Stimulated activated naive CD8-positive, alpha-beta T cell treated with anti-CD3 and anti-CD28 coated beads, Interleukin-15, amount 100 ng/mL, for 72 hours (primary cell): ENCODE measurements around the gene ZNF692.
"Not testable (repeated sequence)": the region's sequence is repeated elsewhere in the genome, so short reads cannot be mapped to it uniquely, and the experiment has no call there.

Experiments used
- ATAC-seq: fragments of 150-1000 bp; cut with Tn5 transposase; 2 replicates; pipeline ENCODE4 v1.10.0; 2021; ENCODE audit warnings: mild to moderate bottlenecking, moderate library complexity
- DNase-seq, 2 donors: peaks; one replicate each; pipeline ENCODE4 v3.0.0; 2021 to 2022
- H3K27ac Mint-ChIP-seq, 2 donors: one replicate each; pipeline ENCODE4 v1.8.0; 2022; ENCODE audit warnings: mild to moderate bottlenecking in 2 of 2, mixed read lengths in 2 of 2, moderate library complexity in 2 of 2
- H3K27me3 Mint-ChIP-seq: one replicate; pipeline ENCODE4 v1.8.0; 2022; ENCODE audit warnings: mixed read lengths
- H3K4me1 Mint-ChIP-seq: one replicate; pipeline ENCODE4 v1.8.0; 2022; ENCODE audit warnings: mild to moderate bottlenecking, mixed read lengths
- H3K4me3 Mint-ChIP-seq, 2 donors: one replicate each; pipeline ENCODE4 v1.8.0; 2022; ENCODE audit warnings: mild to moderate bottlenecking in 2 of 2, mixed read lengths in 2 of 2, moderate library complexity in 1 of 2
- H3K9me3 Mint-ChIP-seq, 2 donors: one replicate each; pipeline ENCODE4 v1.8.0; 2022; ENCODE audit warnings: mixed read lengths in 2 of 2

Gene ZNF692

DNA sequence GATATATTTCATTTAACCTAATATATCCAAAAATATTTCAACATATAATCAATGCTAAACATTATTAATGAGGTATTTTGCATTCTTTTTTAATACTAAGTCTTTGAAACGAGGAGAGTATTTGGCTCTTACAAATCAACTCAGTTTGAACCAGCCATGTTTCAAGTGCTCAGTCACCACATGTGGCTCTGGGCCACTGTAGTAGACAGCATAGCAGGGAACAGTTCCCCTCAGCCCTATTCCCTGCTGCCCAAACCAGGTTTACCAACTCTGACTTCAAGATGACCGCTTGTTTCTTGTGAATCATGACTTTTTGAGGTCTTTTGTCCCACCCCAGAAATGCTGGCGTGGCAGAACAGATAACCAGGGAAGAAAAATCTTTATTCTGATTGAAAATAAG lies 15.2 kb downstream of the ZNF692 start:
- Mint-ChIP-seq H3K4me3 (no peak overlapping the region), H3K4me1 (peaks cover 25% of the 10 kb centered on the region), H3K27me3 (no peaks in the 10 kb centered on the region), H3K27ac (no peak overlapping the region), H3K9me3 (no peaks in the 10 kb centered on the region)
- no peak for DNase-seq
- no peak for ATAC-seq

DNA sequence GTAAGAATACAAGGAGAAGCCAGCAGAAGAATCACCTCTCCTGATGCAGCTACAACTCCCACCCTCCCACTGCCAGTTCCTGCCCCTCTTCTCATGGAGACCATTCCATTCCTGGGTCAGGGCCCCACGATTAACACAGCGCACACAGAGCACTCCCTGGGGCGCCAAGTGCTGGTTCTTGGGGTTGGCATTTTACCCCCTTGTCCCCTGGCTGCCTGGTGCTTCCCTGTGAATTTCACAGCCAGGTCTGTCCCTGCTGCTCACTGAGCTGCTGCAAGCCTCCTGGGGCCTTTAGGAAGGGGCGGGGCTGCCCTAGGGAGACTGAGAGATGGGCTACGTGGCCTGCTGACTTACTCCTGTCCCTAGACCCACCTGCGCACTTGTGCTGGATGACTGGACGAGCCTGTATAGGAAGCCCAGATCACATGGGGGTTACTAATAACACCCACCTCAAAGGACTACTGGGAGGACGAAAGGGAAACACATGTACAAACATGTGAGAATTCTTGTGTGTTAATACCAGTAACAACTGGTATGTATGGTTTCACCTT lies 16.0 kb downstream of the ZNF692 start:
- peaks cover 25% of the 10 kb centered on the region for H3K4me1 Mint-ChIP-seq
- H3K27me3 Mint-ChIP-seq = no peaks in the 10 kb centered on the region
- H3K27ac Mint-ChIP-seq = no peak overlapping the region
- no peak for DNase-seq
- ATAC-seq = no peak
- no peak overlapping the region for H3K4me3 Mint-ChIP-seq
- no peaks in the 10 kb centered on the region for H3K9me3 Mint-ChIP-seq

DNA sequence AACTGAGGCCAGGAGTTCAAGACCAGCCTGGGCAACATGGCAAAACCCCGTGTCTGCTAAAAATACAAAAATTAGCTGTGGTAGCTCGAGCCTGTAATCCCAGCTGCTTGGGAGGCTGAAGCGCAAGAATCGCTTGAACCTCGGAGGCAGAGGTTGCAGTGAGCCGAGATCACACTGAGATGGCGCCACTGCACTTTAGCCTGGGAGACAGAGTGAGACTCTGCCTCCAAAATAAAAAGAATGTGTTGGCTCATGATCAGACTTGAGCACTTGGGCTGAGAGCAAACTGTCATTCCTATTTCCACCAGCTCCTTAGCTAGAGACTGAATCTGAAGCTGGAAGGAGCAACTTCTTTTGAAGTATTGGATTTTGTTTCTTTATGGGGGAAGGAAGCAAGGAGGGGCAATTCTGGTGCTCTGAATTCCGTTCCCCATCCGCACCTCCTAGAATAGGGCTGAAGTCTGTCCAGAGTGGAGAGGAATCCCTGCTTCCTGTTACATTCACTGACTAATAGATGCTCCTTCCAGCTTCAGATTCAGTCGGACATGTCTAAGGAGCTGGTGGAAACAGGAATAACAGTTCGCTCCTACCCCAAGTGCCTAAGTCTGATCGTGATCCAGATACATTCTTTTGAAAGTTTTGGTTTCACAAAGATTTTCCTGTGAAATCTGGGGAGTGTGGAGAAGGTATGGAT lies 17.0 kb downstream of the ZNF692 start:
- DNase-seq = peak in 1 of 2 donors; percentile 22
- no peak overlapping the region for H3K4me3 Mint-ChIP-seq

DNA sequence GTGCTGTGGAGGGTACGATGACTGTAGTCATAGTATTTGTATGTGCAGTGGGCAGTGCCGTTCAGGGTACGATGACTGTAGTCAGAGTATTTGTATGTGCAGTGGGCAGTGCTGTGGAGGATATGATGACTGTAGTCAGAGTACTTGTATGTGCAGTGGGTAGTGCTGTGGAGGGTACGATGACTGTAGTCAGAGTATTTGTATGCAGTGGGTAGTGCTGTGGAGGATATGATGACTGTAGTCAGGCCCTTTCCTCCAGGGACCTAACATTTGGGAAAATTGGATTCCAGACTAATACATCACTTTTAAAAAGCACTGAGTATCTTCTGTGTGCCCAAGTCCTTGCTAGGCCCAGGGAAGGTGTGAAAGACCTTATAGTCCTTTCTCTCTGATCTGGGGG lies 17.9 kb downstream of the ZNF692 start:
- DNase-seq (no peak), ATAC-seq (no peak)
- peaks cover 25% of the 10 kb centered on the region for H3K4me1 Mint-ChIP-seq
- no peaks in the 10 kb centered on the region for H3K9me3 Mint-ChIP-seq
- H3K4me3 Mint-ChIP-seq = peak overlapping the region in 1 of 2 donors; percentile 6
- H3K27ac Mint-ChIP-seq = no peak overlapping the region
- no peaks in the 10 kb centered on the region for H3K27me3 Mint-ChIP-seq

More for the DNA sequence above, 17.0 kb downstream of the ZNF692 start:
- Mint-ChIP-seq H3K27me3 (no peaks in the 10 kb centered on the region), H3K4me1 (peaks cover 25% of the 10 kb centered on the region), H3K27ac (peak overlapping the region in 1 of 2 donors; percentile 89), H3K9me3 (no peaks in the 10 kb centered on the region)
- ATAC-seq = no peak

DNA sequence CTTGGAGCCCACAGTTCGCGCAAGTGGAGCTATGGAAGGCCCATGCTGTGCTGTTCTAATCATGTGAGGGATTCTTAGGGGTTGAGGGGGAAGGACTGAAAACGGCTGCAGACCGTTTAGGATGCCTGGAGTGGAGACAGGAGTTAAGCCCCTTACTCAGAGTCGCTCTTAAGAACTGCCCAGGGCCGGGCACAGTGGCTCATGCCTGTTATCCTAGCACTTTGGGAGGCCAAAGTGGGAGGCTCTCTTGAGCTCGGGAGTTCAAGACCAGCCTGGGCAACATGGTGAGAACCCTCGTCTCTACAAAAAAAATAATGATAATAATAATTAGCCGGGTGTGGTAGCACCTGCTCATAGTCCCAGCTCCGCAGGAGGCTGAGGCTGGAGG lies 19.7 kb downstream of the ZNF692 start:
- no peak for ATAC-seq
- H3K9me3 Mint-ChIP-seq = no peaks in the 10 kb centered on the region
- no peak overlapping the region for H3K4me3 Mint-ChIP-seq
- peak overlapping the region; percentile 95 to 98 for H3K27ac Mint-ChIP-seq
- no peaks in the 10 kb centered on the region for H3K27me3 Mint-ChIP-seq
- peaks cover 25% of the 10 kb centered on the region for H3K4me1 Mint-ChIP-seq
- DNase-seq = no peak

DNA sequence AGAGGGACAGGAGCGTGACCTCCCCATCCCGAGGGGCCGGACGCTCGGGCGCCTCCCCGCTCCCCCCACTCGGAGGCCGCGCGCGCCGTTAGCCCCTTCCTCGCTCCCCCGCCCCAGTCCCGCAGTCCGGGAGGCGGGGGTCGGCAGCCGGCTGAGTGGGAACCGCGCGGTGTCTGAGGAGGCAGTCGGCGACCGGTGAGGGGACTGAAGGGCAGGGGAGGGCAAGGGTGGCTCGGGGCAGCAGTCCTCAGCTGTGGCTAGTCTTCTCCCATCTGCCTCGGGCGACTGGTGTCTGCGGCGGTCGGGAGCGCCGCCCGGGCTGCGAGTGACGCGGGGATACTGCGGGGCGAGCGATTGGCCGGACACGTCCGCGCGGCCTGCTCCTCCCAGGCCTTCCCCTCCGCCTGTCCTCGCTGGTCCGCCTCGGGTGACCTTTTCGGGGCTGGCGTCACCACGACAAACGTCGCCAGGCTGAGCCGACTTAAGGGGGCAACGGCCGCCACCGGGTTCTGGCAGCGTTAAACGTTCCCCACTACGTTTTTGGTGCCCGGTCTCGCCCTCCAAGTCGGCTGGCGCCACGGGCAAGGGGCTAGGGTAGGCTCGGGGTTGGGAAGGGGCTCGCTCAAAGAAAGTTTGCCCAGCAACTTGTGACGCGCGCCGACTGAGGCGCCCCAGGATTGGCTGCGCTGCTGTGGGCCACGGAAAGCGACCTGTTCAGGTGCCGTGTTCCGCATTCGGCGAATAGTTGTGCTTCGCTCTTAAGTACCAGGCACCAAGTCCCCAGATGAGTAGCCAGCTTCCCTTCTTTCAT lies 20.3 kb downstream of the ZNF692 start:
- Mint-ChIP-seq H3K4me1 (peaks cover 25% of the 10 kb centered on the region), H3K27ac (peak overlapping the region; percentile 95 to 98), H3K27me3 (no peaks in the 10 kb centered on the region), H3K4me3 (no peak overlapping the region), H3K9me3 (no peaks in the 10 kb centered on the region)
- DNase-seq (peak; percentile 85 to 86), ATAC-seq (peak; percentile 75)

DNA sequence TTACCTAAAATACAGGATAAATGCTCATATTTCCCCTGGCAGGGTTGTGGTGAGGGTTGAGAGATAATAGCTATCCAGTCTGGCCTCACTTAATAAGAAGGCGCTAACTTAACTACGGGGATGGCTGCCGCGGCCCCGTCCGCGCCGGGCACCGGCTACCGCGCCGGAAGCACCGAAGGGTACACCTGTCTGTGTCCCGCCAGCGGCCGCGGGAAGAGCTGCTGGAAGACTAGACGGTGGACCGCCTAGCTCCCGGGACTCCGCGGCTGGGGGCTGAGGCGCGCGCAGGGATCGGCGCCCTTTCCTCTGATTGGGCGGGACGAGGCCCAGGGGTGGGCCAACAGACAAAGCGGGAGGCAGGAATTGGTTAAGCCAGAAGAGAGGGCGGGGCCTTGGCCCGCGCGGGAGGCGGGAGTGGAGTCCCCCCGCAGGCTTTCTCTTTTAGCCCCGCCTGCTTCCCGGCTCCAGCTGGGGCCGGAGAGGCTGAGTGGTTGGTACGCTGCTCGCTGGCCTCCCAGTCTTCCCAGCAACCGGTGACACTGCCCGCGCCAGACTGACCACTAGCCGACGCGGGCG lies 21.0 kb downstream of the ZNF692 start, which contains the start of gene ZNF672:
TSS of gene ZNF672 (plus strand) at position 444 of the 576 bp plus-strand sequence. CDS start 9,051 bp downstream, outside the sequence.
- Mint-ChIP-seq H3K4me3 (no peak within 1 kb of the TSS), H3K27ac (peak within 1 kb of the TSS; percentile 95 to 98)
- peak; percentile 87 for ATAC-seq

DNA sequence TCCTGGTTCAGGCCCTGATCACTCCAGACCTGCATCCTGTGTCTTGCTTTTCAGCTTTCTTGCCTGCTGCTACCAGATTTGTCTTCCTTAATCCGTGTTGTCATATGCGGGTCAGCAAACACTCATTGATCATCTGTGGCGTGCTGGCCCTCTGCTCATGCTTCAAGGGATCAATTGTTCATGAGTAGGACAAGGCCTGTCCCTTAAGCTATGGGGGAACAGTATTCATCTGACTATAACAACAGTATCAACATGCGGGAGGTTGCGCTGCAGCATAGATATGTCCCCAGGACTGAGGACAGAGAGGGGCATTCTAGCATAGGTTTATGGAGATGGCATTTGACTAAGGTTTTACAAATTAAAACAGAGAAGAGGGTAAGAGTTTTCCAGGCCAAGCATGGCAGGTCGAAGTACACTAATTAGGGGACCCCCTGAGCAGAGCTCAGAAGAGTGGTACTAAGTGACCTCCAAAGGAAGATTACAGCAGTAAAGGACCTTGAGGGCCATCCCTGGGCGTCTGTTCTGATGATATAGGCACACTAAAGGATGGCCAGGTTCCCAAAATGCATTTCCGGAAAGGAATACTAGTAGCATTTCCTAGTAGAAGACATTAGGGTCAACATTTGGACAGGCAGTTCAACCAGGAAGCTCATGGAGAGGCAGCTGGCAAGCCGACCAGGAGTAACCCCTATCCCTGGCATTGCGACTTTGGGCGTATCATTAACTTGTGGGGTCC lies 21.7 kb downstream of the ZNF692 start:
- ATAC-seq = no peak
- Mint-ChIP-seq H3K4me1 (peaks cover 21% of the 10 kb centered on the region), H3K9me3 (no peaks in the 10 kb centered on the region), H3K4me3 (no peak overlapping the region), H3K27me3 (no peaks in the 10 kb centered on the region), H3K27ac (peak overlapping the region; percentile 73 to 98)
- no peak for DNase-seq

More for the DNA sequence above, 21.0 kb downstream of the ZNF692 start, which contains the start of gene ZNF672:
- no peaks in the 10 kb centered on the region for H3K27me3 Mint-ChIP-seq
- peaks cover 25% of the 10 kb centered on the region for H3K4me1 Mint-ChIP-seq
- peak; percentile 88 to 94 for DNase-seq
- no peaks in the 10 kb centered on the region for H3K9me3 Mint-ChIP-seq

DNA sequence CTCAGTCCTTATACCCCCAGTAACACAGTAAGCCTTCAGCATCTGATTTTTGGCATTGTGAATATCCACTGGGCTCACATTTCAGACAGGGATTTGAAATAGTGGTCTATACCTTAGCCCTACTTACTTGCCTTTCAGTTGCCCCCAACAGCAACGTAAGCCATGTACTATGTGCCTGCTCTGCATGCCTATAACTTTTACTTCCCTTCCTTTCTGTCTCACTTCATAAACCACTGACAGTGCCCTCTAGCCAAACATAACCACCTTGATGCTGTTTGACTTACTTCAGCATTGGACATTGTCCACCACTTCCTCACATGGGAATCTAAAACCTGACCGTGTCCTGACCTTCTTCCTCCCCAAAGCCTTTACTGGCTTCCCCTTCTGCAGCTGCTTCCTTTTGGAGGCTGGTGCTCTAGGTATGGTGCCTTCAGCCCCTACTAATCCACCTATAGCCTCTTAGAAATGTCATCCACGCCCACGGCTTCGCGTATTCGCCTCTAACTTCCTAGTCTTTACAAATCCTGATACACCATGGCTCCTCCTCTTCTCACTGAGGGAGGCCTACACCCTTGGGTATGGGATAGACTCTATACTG lies 24.4 kb downstream of the ZNF692 start:
- ATAC-seq = no peak
- Mint-ChIP-seq H3K4me3 (no peak overlapping the region), H3K27ac (no peak overlapping the region), H3K27me3 (no peaks in the 10 kb centered on the region), H3K9me3 (no peaks in the 10 kb centered on the region), H3K4me1 (no peaks in the 10 kb centered on the region)
- no peak for DNase-seq

DNA sequence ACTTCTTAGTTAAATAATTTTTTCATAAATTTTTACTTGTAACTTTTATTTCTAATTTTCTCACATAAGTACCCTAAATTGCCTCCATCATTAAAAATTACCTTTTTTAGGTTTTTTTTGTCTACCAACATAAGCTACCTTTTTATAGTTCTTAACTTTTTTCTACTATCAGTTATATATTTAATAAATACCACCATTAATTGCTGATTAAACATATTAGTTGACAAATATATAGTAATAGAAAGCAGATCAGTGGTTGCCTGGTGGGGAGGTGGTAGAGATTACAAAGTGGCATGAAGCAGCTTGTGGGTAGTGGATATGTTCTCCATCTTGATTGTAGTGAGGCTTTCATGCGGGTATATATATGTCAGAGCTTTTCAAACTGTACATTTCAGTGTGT lies 27.0 kb downstream of the ZNF692 start:
- H3K27me3 Mint-ChIP-seq = no peaks in the 10 kb centered on the region
- DNase-seq = no peak
- no peak overlapping the region for H3K4me3 Mint-ChIP-seq
- no peaks in the 10 kb centered on the region for H3K9me3 Mint-ChIP-seq
- peaks cover 7% of the 10 kb centered on the region for H3K4me1 Mint-ChIP-seq
- H3K27ac Mint-ChIP-seq = no peak overlapping the region
- ATAC-seq = no peak

DNA sequence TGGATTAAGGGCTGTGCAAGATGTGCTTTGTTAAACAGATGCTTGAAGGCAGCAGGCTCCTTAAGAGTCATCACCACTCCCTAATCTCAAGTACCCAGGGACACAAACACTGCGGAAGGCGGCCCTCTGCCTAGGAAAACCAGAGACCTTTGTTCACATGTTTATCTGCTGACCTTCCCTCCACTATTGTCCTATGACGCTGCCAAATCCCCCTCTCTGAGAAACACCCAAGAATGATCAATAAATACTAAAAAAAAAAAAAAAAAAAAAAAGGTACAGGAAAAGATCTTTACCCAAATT lies 28.2 kb downstream of the ZNF692 start:
- peaks cover 11% of the 10 kb centered on the region for H3K4me1 Mint-ChIP-seq
- not testable (repeated sequence) for H3K27me3 Mint-ChIP-seq, ATAC-seq, DNase-seq, H3K4me3 Mint-ChIP-seq, H3K9me3 Mint-ChIP-seq, H3K27ac Mint-ChIP-seq

DNA sequence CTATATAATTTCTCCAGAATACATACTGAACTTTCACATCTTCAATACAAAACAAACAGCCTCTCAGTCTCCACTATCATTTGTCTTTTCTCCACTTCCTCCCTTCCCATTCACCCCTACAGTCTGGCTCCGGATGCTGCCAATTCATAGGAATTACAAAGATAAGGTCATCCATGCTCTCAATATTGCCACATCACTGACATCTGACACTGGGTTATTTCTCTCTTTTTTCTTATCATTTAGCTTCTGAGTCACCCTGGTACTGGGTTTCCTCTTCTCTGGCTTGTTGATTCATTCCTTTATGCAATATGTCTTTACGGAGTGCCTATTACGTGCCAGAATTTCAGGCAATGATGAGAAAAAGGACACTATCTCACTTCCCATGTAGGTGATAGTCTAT lies 30.0 kb downstream of the ZNF692 start:
- Mint-ChIP-seq H3K27me3 (no peaks in the 10 kb centered on the region), H3K4me1 (peaks cover 29% of the 10 kb centered on the region), H3K27ac (no peak overlapping the region), H3K4me3 (no peak overlapping the region), H3K9me3 (no peaks in the 10 kb centered on the region)
- DNase-seq = no peak
- ATAC-seq = no peak

DNA sequence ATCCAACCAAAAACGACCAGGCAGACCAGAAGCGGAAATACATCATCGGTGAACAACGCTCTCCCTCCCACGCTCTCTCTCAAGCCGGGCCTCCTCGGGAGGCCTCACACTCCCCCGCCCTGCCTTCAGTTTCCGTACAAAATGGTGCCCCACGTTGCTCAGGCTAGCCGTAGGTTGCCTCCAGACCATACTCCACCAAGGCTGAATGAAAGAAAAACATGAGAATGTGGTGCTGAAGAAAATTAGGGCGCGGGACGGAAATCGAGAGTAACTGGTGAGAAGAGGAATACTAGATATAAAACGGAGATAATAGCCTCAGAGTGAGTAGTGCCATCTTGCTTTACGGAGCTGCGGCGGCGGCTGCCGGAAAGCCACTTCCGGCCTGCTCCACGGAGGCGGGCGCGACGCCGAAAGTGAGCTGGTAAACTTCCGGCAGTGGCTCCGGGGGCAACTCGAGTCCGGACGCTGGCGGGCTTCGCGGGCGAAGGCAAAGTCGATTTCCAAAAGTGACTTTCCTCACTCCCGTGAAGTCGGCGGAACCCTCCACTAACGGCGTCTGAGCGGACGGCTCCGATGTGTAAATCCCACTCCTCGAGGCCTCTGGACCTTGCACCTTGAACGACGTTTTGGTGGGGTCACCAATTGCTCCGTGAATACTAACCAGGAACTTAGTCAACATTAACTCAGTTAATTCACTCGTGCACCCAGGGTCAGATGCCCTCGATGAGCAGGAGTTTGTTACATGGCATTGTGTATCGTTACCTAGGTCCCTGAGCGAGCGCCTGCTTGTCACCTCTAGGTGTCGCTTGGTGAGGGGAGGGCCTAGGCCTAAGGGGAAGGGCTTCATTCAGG lies 32.8 kb downstream of the ZNF692 start, which contains the start of gene SH3BP5L:
TSS of gene SH3BP5L (minus strand) at position 7 of the 852 bp plus-strand sequence. CDS start 980 bp downstream, outside the sequence.
- peak within 1 kb of the TSS; percentile 79 to 88 for H3K4me3 Mint-ChIP-seq
- ATAC-seq = peak; percentile 94
- DNase-seq = peak; percentile 88 to 92
- peak within 1 kb of the TSS; percentile 99 for H3K27ac Mint-ChIP-seq
- H3K4me1 Mint-ChIP-seq = peaks cover 56% of the 10 kb centered on the region
- H3K27me3 Mint-ChIP-seq = no peaks in the 10 kb centered on the region
- H3K9me3 Mint-ChIP-seq = no peaks in the 10 kb centered on the region

DNA sequence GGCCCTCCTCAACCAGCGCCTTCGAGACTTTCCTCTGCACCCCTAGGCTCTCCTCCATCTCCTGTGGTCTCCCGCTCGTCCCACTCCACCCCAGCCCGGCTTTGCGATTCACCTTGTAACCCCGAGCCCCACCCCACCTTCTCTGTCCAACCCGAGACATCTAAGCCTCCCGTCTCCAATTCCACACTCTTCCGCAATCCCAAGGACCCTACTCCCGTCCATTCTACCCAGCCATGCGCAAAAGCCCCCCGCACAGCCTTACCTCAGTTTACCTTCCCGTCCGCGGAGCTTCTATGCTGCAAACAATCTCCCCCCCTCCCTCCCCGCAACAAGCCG lies 33.3 kb downstream of the ZNF692 start:
- no peak for DNase-seq
- Mint-ChIP-seq H3K4me1 (peaks cover 62% of the 10 kb centered on the region), H3K9me3 (no peaks in the 10 kb centered on the region), H3K27ac (peak overlapping the region; percentile 99), H3K4me3 (peak overlapping the region; percentile 79 to 88), H3K27me3 (no peaks in the 10 kb centered on the region)
- ATAC-seq = peak; percentile 3
